ENCODE measurements around the gene VMO1.

- TF ChIP-seq CTCF (IDR thresholded peaks at IDR 0.05; ENCODE audit: low read length) (no peak), EZH2phosphoT487 (IDR thresholded peaks at IDR 0.05; ENCODE audit: low read length) (no peak), EZH2 (optimal IDR thresholded peaks at IDR 0.05; ENCODE audit: low read depth, low read length) (no peak)
Observed at GRCh38 chr17:4807605-4808377, 21.6 kb upstream of the VMO1 start.

All from MM.1S (cell line).